ENCODE measurements around the gene GARRE1.

GARRE1 gene

GRCh38 chr19:34282611-34283519 lies 28.5 kb downstream of the GARRE1 start:
- DNase-seq: no peak
- intact Hi-C loops (cut with DNase I): no loop called here

- DNase-seq: no peak
- intact Hi-C loops (cut with DNase I): no loop called here
Observed at GRCh38 chr19:34284505-34284904, 30.2 kb downstream of the GARRE1 start.

DNA sequence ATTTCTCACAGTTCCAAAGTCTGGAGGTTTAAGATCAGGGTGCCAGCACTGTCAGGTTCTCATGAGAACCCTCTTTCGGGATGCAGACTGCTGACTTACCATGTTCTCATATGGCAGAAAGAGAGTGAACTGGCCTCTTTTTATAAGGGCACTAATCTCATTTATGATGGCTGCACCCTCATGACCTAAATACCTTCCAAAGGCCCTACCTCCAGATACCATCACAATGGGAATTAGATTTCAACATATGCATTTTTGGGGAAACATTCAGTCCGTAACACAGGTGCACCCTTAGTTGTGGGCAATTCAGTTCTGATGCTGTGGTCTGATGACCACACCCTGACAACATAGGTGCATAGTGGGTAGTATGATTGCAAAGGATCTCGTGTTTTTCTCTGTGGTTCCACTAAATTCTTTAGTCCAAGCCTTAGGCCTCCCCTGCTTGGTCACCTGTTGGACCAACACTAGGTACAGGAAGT lies 33.3 kb downstream of the GARRE1 start:
- DNase-seq: no peak
- intact Hi-C loops (cut with DNase I): no loop called here

DNA sequence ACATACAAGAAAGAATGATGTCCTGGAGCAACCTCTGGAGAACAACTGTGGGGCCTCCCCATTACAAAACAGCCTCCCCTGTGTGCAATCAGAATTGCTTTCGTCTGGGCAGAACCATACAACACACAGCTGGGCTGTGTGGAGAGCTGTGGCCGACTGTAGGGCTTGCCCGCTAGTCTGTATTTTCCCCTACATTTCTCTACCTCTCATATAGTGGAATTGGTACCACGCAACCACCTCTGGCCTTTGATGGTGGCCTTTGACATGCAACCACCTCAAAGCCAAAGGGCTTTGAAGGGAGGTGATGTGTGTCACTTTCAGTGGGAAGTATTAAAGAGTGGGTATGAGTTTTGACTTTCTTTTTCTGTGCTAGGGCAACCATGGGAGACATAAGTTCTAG lies 34.0 kb downstream of the GARRE1 start:
- intact Hi-C loops (cut with DNase I): no loop called here
- no peak for DNase-seq

DNA sequence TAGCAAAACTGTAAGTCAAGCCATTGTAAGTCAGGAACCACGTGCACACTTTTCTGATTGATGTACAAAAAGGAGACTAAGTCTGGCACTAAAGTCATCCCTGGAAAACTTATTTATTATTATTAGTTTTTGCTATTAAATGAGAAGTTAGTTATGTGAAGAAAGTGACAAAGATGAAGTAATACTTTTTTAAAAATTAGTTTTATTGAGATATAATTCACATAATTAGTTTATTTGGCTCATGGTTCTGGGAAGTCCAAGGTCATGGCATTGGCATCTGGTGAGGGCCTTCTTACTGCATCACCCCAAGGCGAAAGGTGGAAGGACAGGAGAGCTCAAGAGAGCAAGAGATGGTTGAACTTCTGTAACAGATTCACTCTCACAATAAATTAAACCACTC lies 36.9 kb downstream of the GARRE1 start:
- intact Hi-C loops (cut with DNase I): no loop called here
- no peak for DNase-seq

- intact Hi-C loops (cut with DNase I): no loop called here
- no peak for DNase-seq
Observed at GRCh38 chr19:34295103-34295502, 40.7 kb downstream of the GARRE1 start.

- DNase-seq: no peak
- intact Hi-C loops (cut with DNase I): no loop called here
Observed at GRCh38 chr19:34298891-34299520, 44.7 kb downstream of the GARRE1 start.

- intact Hi-C loops (cut with DNase I): no loop called here
- no peak for DNase-seq
Observed at GRCh38 chr19:34299576-34299975, 45.2 kb downstream of the GARRE1 start.

DNA sequence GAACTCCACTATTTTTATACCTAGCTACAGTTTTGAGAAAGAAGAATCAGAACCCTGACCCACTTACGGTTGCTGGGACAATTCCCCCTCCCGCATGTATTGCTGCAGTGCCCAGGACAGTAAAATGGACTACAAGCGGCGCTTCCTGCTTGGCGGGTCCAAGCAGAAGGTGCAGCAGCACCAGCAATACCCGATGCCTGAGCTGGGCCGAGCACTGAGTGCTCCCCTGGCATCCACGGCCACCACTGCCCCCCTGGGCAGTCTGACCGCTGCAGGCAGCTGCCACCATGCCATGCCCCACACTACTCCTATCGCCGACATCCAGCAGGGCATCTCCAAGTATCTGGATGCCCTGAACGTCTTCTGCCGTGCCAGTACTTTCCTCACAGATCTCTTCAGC lies 46.0 kb downstream of the GARRE1 start:
- DNase-seq: no peak
- intact Hi-C loops (cut with DNase I): no loop called here

GRCh38 chr19:34300962-34301361 lies 46.6 kb downstream of the GARRE1 start:
- DNase-seq: no peak
- intact Hi-C loops (cut with DNase I): no loop called here

Data from posterior cingulate gyrus (tissue), 11 donors.